ENCODE results near the gene PLEKHG5.

DNA sequence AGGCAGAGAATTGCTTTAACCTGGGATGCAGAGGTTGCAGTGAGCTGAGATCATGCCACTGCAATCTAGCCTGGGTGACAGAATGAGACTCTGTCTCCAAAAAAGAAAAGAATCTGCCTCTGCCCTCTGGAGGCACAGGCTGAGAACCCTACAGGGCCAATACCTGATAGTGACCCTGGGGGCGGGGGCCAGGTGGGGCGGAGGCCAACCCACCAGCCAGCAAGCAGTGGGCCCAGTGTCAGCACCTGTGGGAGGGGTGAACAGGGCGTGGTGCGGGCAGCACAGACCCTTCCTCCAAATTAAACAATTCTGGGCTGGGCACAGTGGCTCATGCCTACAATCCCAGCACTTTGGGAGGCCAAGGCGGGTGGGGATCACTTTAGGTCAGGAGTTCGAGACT lies 19.0 kb upstream of the PLEKHG5 start:
- TF ChIP-seq CTCF (conservative IDR thresholded peaks at IDR 0.05 in 1 of 2, IDR thresholded peaks at IDR 0.05 in 1 of 2; ENCODE audit: low read depth in 1 of 2, low read length in 2 of 2), result no peak
- no peak for TF ChIP-seq EZH2 (IDR thresholded peaks at IDR 0.05; ENCODE audit: low read length, missing control alignments)
